GM21367 (cell line): ENCODE measurements around the gene SLU7.

Source experiments
- ATAC-seq: cut with Tn5 transposase; IDR thresholded peaks from one replicate; pipeline ENCODE4 v1.9.1; 2021; ENCODE audit not compliant: unreplicated experiment

Gene SLU7

DNA sequence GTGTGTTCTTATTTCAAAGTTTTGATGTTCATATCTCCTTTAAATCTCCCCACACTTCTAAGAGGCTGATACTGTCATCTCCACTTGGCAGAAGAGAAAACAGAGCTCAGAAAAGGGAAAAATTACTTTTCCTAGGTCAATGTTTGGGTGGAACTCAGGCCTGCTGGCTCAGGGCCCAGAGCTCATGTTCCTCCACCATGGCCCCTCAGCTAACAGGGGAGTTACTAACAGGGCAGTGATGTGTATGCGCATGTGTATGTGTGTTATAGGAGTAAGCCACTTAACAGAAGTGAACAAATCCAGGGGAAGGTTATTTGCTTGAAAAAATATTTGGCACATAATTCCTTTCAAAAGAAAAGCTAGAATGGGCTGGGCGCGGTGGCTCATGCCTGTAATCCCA, 51.0 kb downstream of the SLU7 start:
- no peak for ATAC-seq

GRCh38 chr5:160367261-160367660, 51.6 kb downstream of the SLU7 start:
- no peak for ATAC-seq

- ATAC-seq: no peak
These were observed 52.7 kb downstream of the SLU7 start for GRCh38 chr5:160366230-160366629.

- ATAC-seq: no peak
These were observed 55.1 kb downstream of the SLU7 start for GRCh38 chr5:160363660-160364395.

- no peak for ATAC-seq
These were observed 55.7 kb downstream of the SLU7 start for GRCh38 chr5:160363211-160363610.

- no peak for ATAC-seq
These were observed 57.2 kb downstream of the SLU7 start for GRCh38 chr5:160361624-160362228.

DNA sequence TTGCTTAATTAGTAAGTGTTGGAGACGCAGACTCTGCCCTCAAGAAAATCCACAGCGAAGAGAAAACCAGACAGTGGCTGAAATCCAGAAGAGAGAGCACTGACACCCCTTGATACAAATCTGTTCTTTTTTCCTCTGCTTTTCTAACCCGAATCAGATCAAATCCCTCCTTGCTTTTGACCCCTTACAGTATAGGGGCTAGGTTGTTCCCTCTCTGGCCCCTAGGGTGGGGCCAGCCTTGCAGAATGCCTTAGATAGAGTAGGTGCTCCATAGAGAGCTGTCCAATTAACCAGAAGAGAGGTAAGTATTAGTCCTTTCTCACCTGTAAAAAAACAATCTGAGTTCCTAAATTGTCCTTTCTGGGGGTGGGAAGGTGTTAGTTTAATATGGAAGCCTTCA, 58.6 kb downstream of the SLU7 start:
- no peak for ATAC-seq

- no peak for ATAC-seq
These were observed 59.1 kb downstream of the SLU7 start for GRCh38 chr5:160359816-160360215.

DNA sequence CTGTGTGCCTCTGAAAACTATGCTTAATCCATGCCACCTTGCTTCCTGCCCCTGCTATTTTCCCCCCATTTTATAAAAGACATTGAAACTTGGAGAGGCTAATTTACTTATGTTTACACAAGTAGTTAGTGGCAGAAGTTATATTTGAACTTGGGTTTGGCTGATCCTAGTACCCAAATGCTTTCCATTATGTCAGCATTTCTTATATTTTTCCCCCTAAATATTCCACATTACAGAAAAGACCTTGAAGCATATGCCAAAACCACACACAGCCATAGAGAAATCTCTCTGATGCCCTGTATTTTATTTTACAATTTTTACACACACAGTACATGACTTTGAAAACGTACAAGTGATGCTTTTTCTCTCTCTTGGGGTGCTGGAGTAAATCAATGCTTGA, 59.6 kb downstream of the SLU7 start:
- no peak for ATAC-seq

DNA sequence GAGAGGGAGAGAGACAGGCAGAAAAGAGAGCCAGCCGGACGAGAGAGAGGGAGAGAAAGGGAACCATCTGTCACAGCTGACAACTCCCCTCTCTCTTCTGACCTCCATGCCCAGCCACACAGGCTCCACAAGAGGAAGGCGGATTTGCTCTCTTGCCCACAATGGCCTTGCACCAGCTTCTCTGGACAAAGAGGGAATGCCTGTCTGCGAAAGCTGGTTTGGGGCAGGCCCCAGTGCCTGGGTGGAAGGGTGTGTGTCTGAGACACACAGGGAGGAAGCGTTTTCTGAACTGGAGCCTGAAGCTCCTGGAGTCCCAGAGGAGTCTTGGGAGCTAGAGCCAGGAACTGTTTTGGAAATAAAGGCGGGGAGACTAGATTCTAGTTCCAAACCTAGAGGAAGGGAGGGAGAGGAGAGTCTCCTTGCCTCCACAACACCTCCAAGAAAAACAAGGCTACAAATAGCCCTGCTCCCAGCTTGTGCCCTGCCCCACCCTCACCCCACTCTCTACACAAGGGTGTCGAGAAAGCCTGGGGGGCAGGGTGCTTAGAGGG, 60.9 kb downstream of the SLU7 start:
- ATAC-seq: no peak

DNA sequence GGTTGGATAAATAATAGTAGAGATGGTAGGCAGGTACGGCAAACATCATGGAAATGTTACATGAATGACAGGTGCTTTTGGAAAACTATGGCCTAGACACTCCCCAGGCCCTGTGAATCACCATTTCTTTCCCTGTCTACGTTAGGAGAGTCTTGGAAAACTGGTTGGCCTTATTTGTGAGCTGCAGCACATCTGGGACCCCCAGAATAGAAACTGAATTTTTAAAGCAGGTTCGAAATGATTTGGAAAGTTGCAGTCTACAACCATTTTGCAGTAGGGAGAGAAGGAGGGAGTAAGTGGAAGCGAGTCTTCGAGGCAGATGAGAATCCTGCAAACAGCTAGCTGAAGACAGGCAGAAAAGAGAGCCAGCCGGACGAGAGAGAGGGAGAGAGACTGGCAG, 61.5 kb downstream of the SLU7 start:
- ATAC-seq: no peak

DNA sequence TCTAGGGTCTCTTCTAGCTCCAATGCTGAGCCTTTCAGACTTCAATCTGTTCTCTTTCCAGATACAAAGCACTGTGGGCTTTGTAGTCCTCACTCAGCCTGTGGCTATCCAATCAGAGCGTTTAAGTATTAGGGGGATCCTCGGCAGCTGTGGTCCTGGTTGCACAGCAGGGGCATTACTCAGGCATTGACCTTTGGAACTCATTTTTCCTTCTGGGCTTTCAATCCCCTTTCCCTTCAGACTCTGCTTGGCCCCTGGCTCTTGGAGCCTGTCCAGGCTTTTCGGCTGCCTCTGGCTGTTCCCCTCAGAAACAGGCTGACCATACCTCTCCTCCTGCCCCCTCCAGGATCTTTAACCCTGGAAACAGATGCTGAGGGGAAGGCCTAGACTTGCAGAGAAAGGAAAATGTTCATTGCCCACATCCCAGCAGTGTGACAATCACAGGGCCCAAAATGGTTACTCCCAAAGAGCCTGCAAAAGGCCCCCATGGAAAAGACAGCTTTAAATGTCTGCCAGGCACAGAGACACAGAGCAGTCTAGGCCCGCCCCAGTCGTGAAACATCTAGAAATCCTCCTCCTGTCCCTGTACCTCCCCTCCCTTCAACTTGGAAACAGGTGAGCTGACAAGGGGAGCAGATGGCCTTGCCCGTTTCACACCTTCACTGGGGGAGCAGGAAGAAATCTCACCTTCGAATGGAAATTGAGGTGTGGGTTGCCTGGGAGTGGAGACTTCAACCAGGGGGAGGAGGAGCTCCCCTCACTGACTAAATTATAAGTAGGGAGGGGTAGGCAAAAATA, 62.1 kb downstream of the SLU7 start:
- no peak for ATAC-seq

DNA sequence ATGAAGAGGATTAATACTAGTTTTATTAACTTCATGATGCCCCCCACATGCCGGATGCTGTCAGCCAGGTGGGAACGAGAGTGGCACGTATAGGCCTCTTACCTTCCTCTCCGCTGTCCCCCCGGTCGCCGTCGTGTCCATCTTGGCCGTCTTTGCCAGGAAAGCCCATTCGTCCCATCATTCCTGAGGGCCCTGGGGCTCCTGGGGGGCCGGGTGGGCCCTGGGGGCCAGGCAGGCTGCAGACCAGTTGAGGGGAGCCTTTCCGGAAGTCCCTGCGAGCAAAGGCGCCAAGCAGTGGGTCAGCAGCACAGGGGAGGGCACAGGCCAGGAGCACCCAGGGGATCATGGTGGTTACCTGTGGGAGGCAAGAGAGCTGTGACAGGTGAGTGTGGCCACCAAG, 64.2 kb downstream of the SLU7 start:
- ATAC-seq: no peak

DNA sequence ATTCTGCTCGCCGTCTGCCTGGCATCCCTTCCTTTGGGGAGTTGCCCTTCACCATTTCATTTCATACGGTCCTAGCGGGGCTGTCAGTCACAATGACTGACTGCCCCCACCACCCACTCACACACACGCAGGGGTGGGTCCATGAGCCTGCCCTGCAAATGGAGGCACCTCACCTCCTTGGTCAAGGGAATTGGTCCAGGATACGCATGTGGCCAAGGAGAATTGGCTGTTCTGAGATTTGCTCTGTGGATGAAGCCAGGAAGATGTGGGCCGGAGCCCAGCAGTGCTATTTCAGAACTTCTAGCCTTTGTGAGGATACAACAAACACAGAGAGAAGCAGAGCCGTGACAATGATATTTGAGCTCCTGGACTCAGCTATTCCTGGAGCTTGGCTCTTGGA, 65.5 kb downstream of the SLU7 start:
- no peak for ATAC-seq

GRCh38 chr5:160352308-160352707, 66.6 kb downstream of the SLU7 start:
- ATAC-seq: no peak
